Sigmoid colon (tissue), 4 donors: Measurements from ENCODE around the gene PSMB11.

ENCODE experiments used
- EP300 ChIP-seq, 4 donors: sonication (generic); formaldehyde crosslinking; IDR thresholded peaks; one replicate each; pipeline ENCODE4 v1.6.1; 2017; ENCODE audit warnings: antibody characterized with exemption in 4 of 4
- POLR2A ChIP-seq, 2 donors: fragments of 450-650 bp; IDR thresholded peaks; one replicate each; pipeline ENCODE4 v1.6.1; 2016; ENCODE audit warnings: antibody characterized with exemption in 2 of 2, mild to moderate bottlenecking in 2 of 2, moderate library complexity in 2 of 2
- TF ChIP-seq, protein P1 (sequence below), 4 experiments: fragments of 450-650 bp in 3 of 4; fragments of 200-600 bp in 1 of 4; IDR thresholded peaks; one replicate each; pipeline ENCODE4 v1.5.1; 2016 to 2019; ENCODE audit warnings: antibody characterized with exemption in 4 of 4, mild to moderate bottlenecking in 3 of 4, moderate library complexity in 2 of 4

DNA sequence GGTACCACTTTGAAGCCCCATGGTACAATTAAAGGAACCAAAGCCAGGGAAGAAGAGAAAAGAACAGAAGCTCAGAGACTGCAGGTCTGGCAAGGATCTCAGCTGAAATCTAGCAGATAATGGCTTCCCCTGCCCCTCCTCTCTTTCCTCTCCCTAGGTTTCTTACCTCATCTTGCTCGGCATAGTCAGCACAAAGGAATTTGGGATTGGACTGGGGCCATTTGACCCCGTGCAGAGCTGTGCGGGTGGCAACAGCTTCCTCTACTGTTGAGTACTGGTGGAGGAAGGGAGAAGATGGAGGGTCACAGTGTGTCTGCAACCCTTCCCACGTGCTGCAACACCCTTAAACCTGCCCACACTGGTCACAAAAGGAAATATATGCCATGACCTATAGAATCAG lies 20.0 kb downstream of the PSMB11 start:
- TF ChIP-seq, protein P1, sequence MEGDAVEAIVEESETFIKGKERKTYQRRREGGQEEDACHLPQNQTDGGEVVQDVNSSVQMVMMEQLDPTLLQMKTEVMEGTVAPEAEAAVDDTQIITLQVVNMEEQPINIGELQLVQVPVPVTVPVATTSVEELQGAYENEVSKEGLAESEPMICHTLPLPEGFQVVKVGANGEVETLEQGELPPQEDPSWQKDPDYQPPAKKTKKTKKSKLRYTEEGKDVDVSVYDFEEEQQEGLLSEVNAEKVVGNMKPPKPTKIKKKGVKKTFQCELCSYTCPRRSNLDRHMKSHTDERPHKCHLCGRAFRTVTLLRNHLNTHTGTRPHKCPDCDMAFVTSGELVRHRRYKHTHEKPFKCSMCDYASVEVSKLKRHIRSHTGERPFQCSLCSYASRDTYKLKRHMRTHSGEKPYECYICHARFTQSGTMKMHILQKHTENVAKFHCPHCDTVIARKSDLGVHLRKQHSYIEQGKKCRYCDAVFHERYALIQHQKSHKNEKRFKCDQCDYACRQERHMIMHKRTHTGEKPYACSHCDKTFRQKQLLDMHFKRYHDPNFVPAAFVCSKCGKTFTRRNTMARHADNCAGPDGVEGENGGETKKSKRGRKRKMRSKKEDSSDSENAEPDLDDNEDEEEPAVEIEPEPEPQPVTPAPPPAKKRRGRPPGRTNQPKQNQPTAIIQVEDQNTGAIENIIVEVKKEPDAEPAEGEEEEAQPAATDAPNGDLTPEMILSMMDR (IDR thresholded peaks at IDR 0.05): no peak
- no peak for TF ChIP-seq POLR2A (IDR thresholded peaks at IDR 0.05)
- TF ChIP-seq EP300 (IDR thresholded peaks at IDR 0.05): no peak
